H9 (cell line): ENCODE data around the gene CXorf49B. TPM values are rescaled to one million over a fixed set of nuclear protein-coding genes. Genes with fewer than 3 reads are reported as not detected.
"Not testable (repeated sequence)": the region's sequence is repeated elsewhere in the genome, so short reads cannot be mapped to it uniquely, and the experiment has no call there.

ENCODE experiments used
- DNase-seq: peaks from one replicate; pipeline ENCODE4 v3.0.0-alpha.2; 2017
- H2AFZ ChIP-seq: one replicate; pipeline ENCODE4 v1.6.1; 2013; ENCODE audit warnings: mild to moderate bottlenecking, low read length, control low read depth, moderate library complexity
- H2AK5ac ChIP-seq: 2 replicates; pipeline ENCODE4 v1.6.1; 2013; ENCODE audit warnings: low read length, control low read depth, mixed read lengths; ENCODE audit not compliant: insufficient read length
- H2BK120ac ChIP-seq: one replicate; pipeline ENCODE4 v1.6.1; 2013; ENCODE audit warnings: low read depth, mild to moderate bottlenecking, low read length, control low read depth, inconsistent platforms; ENCODE audit not compliant: poor library complexity, severe bottlenecking
- H2BK12ac ChIP-seq: 2 replicates; pipeline ENCODE4 v1.6.1; 2013; ENCODE audit warnings: low read length, control low read depth, mixed read lengths, low read depth; ENCODE audit not compliant: insufficient read length
- H2BK15ac ChIP-seq: 2 replicates; pipeline ENCODE4 v1.6.1; 2013; ENCODE audit warnings: low read depth, low read length, control low read depth
- H2BK20ac ChIP-seq: one replicate; pipeline ENCODE4 v1.6.1; 2013; ENCODE audit warnings: low read depth, mild to moderate bottlenecking, low read length, control low read depth, inconsistent platforms; ENCODE audit not compliant: poor library complexity, severe bottlenecking
- H2BK5ac ChIP-seq: 2 replicates; pipeline ENCODE4 v1.6.1; 2013; ENCODE audit warnings: low read length, control low read depth, mixed read lengths; ENCODE audit not compliant: insufficient read length
- H3K14ac ChIP-seq: 2 replicates; pipeline ENCODE4 v1.6.1; 2013; ENCODE audit warnings: low read length, control low read depth; ENCODE audit not compliant: insufficient read depth
- H3K18ac ChIP-seq: 2 replicates; pipeline ENCODE4 v1.6.1; 2013; ENCODE audit warnings: low read depth, mild to moderate bottlenecking, mixed read lengths, low read length, control low read depth; ENCODE audit not compliant: insufficient read length
- H3K23ac ChIP-seq: 2 replicates; pipeline ENCODE4 v1.6.1; 2013; ENCODE audit warnings: low read length, control low read depth, mixed read lengths, low read depth; ENCODE audit not compliant: insufficient read length
- H3K23me2 ChIP-seq: 2 replicates; pipeline ENCODE4 v1.6.1; 2013; ENCODE audit warnings: low read depth, mild to moderate bottlenecking, mixed read lengths, low read length, control low read depth; ENCODE audit not compliant: insufficient read length, poor library complexity, severe bottlenecking
- H3K27ac ChIP-seq: 2 replicates; pipeline ENCODE4 v1.5.1; 2013; ENCODE audit warnings: low read length, control low read depth, mixed read lengths, low read depth; ENCODE audit not compliant: insufficient read length
- H3K27me3 ChIP-seq: 2 replicates; pipeline ENCODE4 v1.6.1; 2013; ENCODE audit warnings: low read length, control low read depth, inconsistent platforms; ENCODE audit not compliant: insufficient read depth
- H3K4ac ChIP-seq: 2 replicates; pipeline ENCODE4 v1.6.1; 2013; ENCODE audit warnings: low read depth, mild to moderate bottlenecking, control low read depth, inconsistent platforms, low read length, moderate library complexity
- H3K4me1 ChIP-seq: 2 replicates; pipeline ENCODE4 v1.6.1; 2013; ENCODE audit warnings: low read length, control low read depth, inconsistent platforms; ENCODE audit not compliant: insufficient read depth
- H3K4me2 ChIP-seq: 2 replicates; pipeline ENCODE4 v1.6.1; 2013; ENCODE audit warnings: low read length, control low read depth, mixed read lengths; ENCODE audit not compliant: insufficient read length, insufficient read depth
- H3K56ac ChIP-seq: 2 replicates; pipeline ENCODE4 v1.6.1; 2013; ENCODE audit warnings: low read depth, mild to moderate bottlenecking, mixed read lengths, low read length, control low read depth; ENCODE audit not compliant: insufficient read length
- H3K79me1 ChIP-seq: 2 replicates; pipeline ENCODE4 v1.6.1; 2013; ENCODE audit warnings: low read depth, mild to moderate bottlenecking, moderate library complexity, low read length, control low read depth, inconsistent platforms; ENCODE audit not compliant: insufficient read depth, poor library complexity, severe bottlenecking
- H3K79me2 ChIP-seq: 2 replicates; pipeline ENCODE4 v1.6.1; 2013; ENCODE audit warnings: low read length, control low read depth, inconsistent platforms; ENCODE audit not compliant: insufficient read depth
- H3K9ac ChIP-seq: 2 replicates; pipeline ENCODE4 v1.6.1; 2013; ENCODE audit warnings: low read length, control low read depth, mixed read lengths; ENCODE audit not compliant: insufficient read length; ENCODE audit errors: extremely low read depth
- H3K9me3 ChIP-seq: one replicate; pipeline ENCODE4 v1.6.1; 2013; ENCODE audit warnings: low read depth, low read length, inconsistent platforms; ENCODE audit not compliant: control insufficient read depth
- H3T11ph ChIP-seq: one replicate; pipeline ENCODE4 v1.6.1; 2013; ENCODE audit warnings: mild to moderate bottlenecking, low read length, control low read depth, inconsistent platforms
- H4K20me1 ChIP-seq: one replicate; pipeline ENCODE4 v1.6.1; 2013; ENCODE audit not compliant: control insufficient read depth, insufficient read length, insufficient read depth
- H4K5ac ChIP-seq: 2 replicates; pipeline ENCODE4 v1.6.1; 2013; ENCODE audit warnings: low read depth, mild to moderate bottlenecking, mixed read lengths, low read length, control low read depth; ENCODE audit not compliant: insufficient read length
- H4K8ac ChIP-seq: replicated peaks from 2 replicates; pipeline ENCODE4 v1.6.1; 2013; ENCODE audit warnings: low read length, control low read depth, mixed read lengths, low read depth; ENCODE audit not compliant: insufficient read length
- H4K91ac ChIP-seq: 2 replicates; pipeline ENCODE4 v1.6.1; 2013; ENCODE audit warnings: low read depth, mild to moderate bottlenecking, moderate library complexity, mixed read lengths, low read length, control low read depth; ENCODE audit not compliant: insufficient read length
- H3K27ac Mint-ChIP-seq, 3 experiments: 2 replicates in 2 of 3; 3 replicates in 1 of 3; pipeline ENCODE4 v1.8.0; 2020 to 2021; ENCODE audit warnings: mixed read lengths in 3 of 3, mild to moderate bottlenecking in 1 of 3, moderate library complexity in 1 of 3
- H3K27me3 Mint-ChIP-seq: 2 replicates; pipeline ENCODE4 v1.8.0; 2021; ENCODE audit warnings: low read depth, mild to moderate bottlenecking, moderate library complexity, mixed read lengths
- H3K36me3 Mint-ChIP-seq, 3 experiments: 2 replicates in 2 of 3; 3 replicates in 1 of 3; pipeline ENCODE4 v1.8.0; 2020 to 2021; ENCODE audit warnings: low read depth in 3 of 3, mixed read lengths in 3 of 3; ENCODE audit not compliant: insufficient read depth in 1 of 3
- H3K4me1 Mint-ChIP-seq, 2 experiments: 2 replicates each; pipeline ENCODE4 v1.8.0; 2020; ENCODE audit warnings: mixed read lengths in 2 of 2
- H3K4me3 Mint-ChIP-seq, 2 experiments: 2 replicates in 1 of 2; 3 replicates in 1 of 2; pipeline ENCODE4 v1.8.0; 2020 to 2021; ENCODE audit warnings: mild to moderate bottlenecking in 2 of 2, mixed read lengths in 2 of 2, moderate library complexity in 1 of 2
- H3K9me3 Mint-ChIP-seq, 2 experiments: 2 replicates in 1 of 2; 3 replicates in 1 of 2; pipeline ENCODE4 v1.8.0; 2020; ENCODE audit warnings: mild to moderate bottlenecking in 2 of 2, mixed read lengths in 2 of 2, moderate library complexity in 1 of 2
- WGBS: extraction: QIAGEN DNeasy Blood & Tissue Kit; methylation state at CpG from one replicate; pipeline ENCODE4 v1.1.7; 2013; ENCODE audit warnings: missing lambda C conversion rate, low lambda C conversion rate, mixed read lengths; ENCODE audit not compliant: insufficient read length; ENCODE audit errors: extremely low coverage; 5-methylcytosine and 5-hydroxymethylcytosine counted together
- total RNA-seq: library from RNA; stranded (reverse); gene quantifications from 2 replicates; pipeline ENCODE4 v1.2.1, GENCODE V29; 2021

The CXorf49B gene
- total RNA-seq, 1 experiment from 2014 or later, result not detected

GRCh38 chrX:71767134-71767533 lies 4.0 kb downstream of the CXorf49B start:
- H4K20me1 ChIP-seq, H3K23me2 ChIP-seq, H3K4me1 Mint-ChIP-seq, H3K9ac ChIP-seq, H3K9me3 Mint-ChIP-seq, H3K27ac Mint-ChIP-seq, H2BK20ac ChIP-seq, H3K4me2 ChIP-seq, H3K18ac ChIP-seq, H3K4me1 ChIP-seq, H2BK5ac ChIP-seq, H3K23ac ChIP-seq, H3K79me2 ChIP-seq, H3K36me3 Mint-ChIP-seq, H3T11ph ChIP-seq, H2AK5ac ChIP-seq, H2BK15ac ChIP-seq, H3K9me3 ChIP-seq, H3K56ac ChIP-seq, H4K8ac ChIP-seq, H2BK12ac ChIP-seq, H2BK120ac ChIP-seq, H3K27ac ChIP-seq, H3K4ac ChIP-seq, H4K5ac ChIP-seq, H3K27me3 ChIP-seq, H3K14ac ChIP-seq, H3K4me3 Mint-ChIP-seq, H2AFZ ChIP-seq, H3K27me3 Mint-ChIP-seq, H4K91ac ChIP-seq, H3K79me1 ChIP-seq, DNase-seq: not testable (repeated sequence)
- no CpG with 5 or more reads among the region's 14 CpGs for WGBS

GRCh38 chrX:71778322-71778721 lies 15.2 kb downstream of the CXorf49B start:
- H2BK120ac ChIP-seq, H3K4me1 ChIP-seq, H4K20me1 ChIP-seq, H2BK5ac ChIP-seq, H4K91ac ChIP-seq, H3K36me3 Mint-ChIP-seq, H3K23me2 ChIP-seq, H3K4me1 Mint-ChIP-seq, H2AK5ac ChIP-seq, H2BK20ac ChIP-seq, H3K23ac ChIP-seq, H4K5ac ChIP-seq, H2BK12ac ChIP-seq, H3K9me3 ChIP-seq, H3K4me3 Mint-ChIP-seq, H4K8ac ChIP-seq, H2BK15ac ChIP-seq, H3K27me3 ChIP-seq, H3K18ac ChIP-seq, H3K14ac ChIP-seq, H3K56ac ChIP-seq, H3K4ac ChIP-seq, H3K79me1 ChIP-seq, H3K27ac Mint-ChIP-seq, H3K27me3 Mint-ChIP-seq, H3K27ac ChIP-seq, H3K4me2 ChIP-seq, DNase-seq, H3K79me2 ChIP-seq, H3T11ph ChIP-seq, H2AFZ ChIP-seq, H3K9ac ChIP-seq, H3K9me3 Mint-ChIP-seq: not testable (repeated sequence)
- WGBS, result no CpG with 5 or more reads among the region's 12 CpGs
